ENCODE measurements around the gene DGCR2. TPM values are rescaled to one million over a fixed set of nuclear protein-coding genes. Genes with fewer than 3 reads are reported as not detected.

DGCR2 gene
- total and polyA plus RNA-seq, 10 donors, result 9.5 to 60.7 (median 49.3) TPM

Small RNA genes lying within 50 kb of the gene (small RNA-seq; reads per million reads assigned to genes)
- 0 reads per million in 4 donors for gene RF00019

Other genes with a start within 250 kb of the DGCR2 start
- gene DGCR6, start 216.1 kb downstream of the DGCR2 start, total RNA-seq, result 1 to 10 TPM; 1.0 to 5.3 (median 1.8) TPM
- gene DGCR6, start 216.1 kb downstream of the DGCR2 start, polyA plus RNA-seq, result 1 to 10 TPM in 2 of 3 donors, under 1 TPM in 1; 0.46 to 1.4 (median 1.0) TPM
- gene PRODH, start 186.1 kb downstream of the DGCR2 start, total RNA-seq, result 1 to 10 TPM in 3 of 7 donors, under 1 TPM in 1, not detected in 3; 0.66 to 4.0 (median 1.5) TPM
- gene PRODH, start 186.1 kb downstream of the DGCR2 start, polyA plus RNA-seq, result under 1 TPM; 0.55 to 0.70 (median 0.63) TPM
- not detected for gene TSSK2, start 8.9 kb upstream of the DGCR2 start, total RNA-seq
- gene TSSK2, start 8.9 kb upstream of the DGCR2 start, polyA plus RNA-seq, result under 1 TPM in 2 of 3 donors, not detected in 1; 0.03 to 0.06 TPM
- gene ESS2, start 22.2 kb upstream of the DGCR2 start, total RNA-seq, result 10 to 100 TPM; 13.4 to 21.3 (median 16.4) TPM
- gene ESS2, start 22.2 kb upstream of the DGCR2 start, polyA plus RNA-seq, result 10 to 100 TPM; 13.2 to 17.3 (median 16.9) TPM
- gene GSC2, start 27.9 kb upstream of the DGCR2 start, total RNA-seq, result not detected
- not detected for gene GSC2, start 27.9 kb upstream of the DGCR2 start, polyA plus RNA-seq
- gene SLC25A1, start 56.3 kb upstream of the DGCR2 start, total RNA-seq, result 10 to 100 TPM; 32.5 to 47.5 (median 36.0) TPM
- 10 to 100 TPM; 23.5 to 59.7 (median 26.1) TPM for gene SLC25A1, start 56.3 kb upstream of the DGCR2 start, polyA plus RNA-seq
- gene CLTCL1, start 169.3 kb upstream of the DGCR2 start, total RNA-seq, result 10 to 100 TPM in 1 of 7 donors, 1 to 10 TPM in 6; 4.4 to 12.4 (median 6.4) TPM
- gene CLTCL1, start 169.3 kb upstream of the DGCR2 start, polyA plus RNA-seq, result 1 to 10 TPM; 1.0 to 3.5 (median 2.0) TPM

Measured in spleen (tissue), 11 donors.